GM12873 (cell line): ENCODE data around the gene ZFX.

ENCODE experiments used
- TF ChIP-seq, protein P1 (sequence below): IDR thresholded peaks from 2 replicates; pipeline ENCODE4 v1.5.1; 2012; ENCODE audit warnings: low read depth, mild to moderate bottlenecking, moderate library complexity, low read length, control low read depth; ENCODE audit not compliant: insufficient read depth; ENCODE audit errors: missing control alignments

ZFX gene

GRCh38 chrX:24131476-24131875, 18.1 kb upstream of the ZFX start:
- TF ChIP-seq, protein P1, sequence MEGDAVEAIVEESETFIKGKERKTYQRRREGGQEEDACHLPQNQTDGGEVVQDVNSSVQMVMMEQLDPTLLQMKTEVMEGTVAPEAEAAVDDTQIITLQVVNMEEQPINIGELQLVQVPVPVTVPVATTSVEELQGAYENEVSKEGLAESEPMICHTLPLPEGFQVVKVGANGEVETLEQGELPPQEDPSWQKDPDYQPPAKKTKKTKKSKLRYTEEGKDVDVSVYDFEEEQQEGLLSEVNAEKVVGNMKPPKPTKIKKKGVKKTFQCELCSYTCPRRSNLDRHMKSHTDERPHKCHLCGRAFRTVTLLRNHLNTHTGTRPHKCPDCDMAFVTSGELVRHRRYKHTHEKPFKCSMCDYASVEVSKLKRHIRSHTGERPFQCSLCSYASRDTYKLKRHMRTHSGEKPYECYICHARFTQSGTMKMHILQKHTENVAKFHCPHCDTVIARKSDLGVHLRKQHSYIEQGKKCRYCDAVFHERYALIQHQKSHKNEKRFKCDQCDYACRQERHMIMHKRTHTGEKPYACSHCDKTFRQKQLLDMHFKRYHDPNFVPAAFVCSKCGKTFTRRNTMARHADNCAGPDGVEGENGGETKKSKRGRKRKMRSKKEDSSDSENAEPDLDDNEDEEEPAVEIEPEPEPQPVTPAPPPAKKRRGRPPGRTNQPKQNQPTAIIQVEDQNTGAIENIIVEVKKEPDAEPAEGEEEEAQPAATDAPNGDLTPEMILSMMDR = no peak

- TF ChIP-seq, protein P1 = no peak
These were observed 16.2 kb upstream of the ZFX start for GRCh38 chrX:24133312-24133711.

DNA sequence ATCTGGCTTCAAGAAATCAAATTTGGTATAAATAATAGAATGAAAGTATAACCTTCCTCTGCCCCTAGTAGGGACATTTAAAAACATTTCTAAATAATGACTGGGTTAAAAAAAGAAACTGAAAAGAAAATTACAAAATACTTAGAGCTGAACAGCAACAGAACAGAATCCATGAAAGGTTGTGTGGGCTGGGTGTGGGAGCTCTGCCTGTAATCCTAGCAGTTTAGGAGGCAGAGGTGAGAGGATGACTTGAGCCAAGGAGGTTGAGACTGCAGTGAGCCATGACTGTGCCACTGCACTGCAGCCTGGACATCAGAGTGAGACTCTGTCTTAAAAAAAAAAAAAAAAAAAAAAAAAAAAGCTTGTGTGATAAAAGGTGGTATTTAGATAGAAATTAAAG, 12.3 kb upstream of the ZFX start:
- TF ChIP-seq, protein P1 = no peak

- TF ChIP-seq, protein P1 = no peak
These were observed 5.0 kb upstream of the ZFX start for GRCh38 chrX:24144528-24144927.

GRCh38 chrX:24145303-24146186, 4.0 kb upstream of the ZFX start:
- TF ChIP-seq, protein P1 = no peak

DNA sequence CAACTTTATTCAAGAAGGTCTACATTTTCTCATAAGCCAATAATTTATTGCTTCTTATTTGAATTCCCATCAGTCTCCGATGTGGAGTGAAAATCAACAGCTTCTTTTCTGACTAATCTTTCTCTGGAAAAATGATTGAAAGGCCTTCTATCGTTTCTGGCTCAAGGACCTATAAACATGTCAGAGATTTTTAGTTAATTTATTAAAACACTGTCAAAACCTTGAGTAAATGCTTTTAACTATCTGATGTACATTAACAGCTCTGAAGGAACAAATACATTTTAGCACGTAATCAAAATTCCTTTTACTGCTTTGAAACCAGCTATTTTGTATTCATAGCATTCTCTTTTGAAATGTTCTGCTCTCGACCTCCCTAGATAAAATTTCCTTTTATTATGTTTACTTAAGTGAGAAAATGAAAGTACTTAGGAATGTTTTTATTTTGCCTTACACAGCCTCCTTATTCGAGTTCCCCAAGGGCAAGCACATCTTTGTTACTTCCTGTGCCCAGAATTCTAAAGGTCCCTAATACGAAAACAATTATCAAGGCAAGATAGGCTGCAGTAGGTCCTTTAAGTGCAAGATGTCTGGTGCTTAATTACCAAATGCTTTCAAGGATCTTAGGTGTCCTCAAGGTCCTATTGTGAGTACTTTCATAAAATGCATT, 3.1 kb upstream of the ZFX start:
- TF ChIP-seq, protein P1 = no peak

- TF ChIP-seq, protein P1 = no peak
These were observed 2.4 kb upstream of the ZFX start for GRCh38 chrX:24147165-24147564.
